ENCODE measurements around the gene CEP57L1.

DNA sequence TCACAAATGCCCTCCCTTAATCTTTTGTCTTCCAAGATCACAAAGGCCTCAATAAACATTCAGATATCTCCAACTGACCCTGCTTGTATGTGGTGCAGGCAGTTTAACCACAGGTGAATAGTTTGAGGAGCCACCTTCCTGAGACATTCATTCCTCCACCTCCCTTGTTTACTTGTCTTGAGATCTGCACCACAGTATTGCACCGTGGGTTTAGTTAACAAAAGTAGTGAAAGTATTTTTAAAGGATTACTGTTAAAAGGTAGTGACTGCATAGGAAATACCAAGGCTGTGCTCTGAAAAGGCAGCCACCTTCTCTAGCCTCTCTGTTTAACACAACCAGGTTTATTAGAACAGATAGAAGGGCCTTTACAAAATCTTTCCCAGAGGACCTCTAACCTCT is 47.1 kb upstream of the CEP57L1 start:
- TF ChIP-seq, protein P1, sequence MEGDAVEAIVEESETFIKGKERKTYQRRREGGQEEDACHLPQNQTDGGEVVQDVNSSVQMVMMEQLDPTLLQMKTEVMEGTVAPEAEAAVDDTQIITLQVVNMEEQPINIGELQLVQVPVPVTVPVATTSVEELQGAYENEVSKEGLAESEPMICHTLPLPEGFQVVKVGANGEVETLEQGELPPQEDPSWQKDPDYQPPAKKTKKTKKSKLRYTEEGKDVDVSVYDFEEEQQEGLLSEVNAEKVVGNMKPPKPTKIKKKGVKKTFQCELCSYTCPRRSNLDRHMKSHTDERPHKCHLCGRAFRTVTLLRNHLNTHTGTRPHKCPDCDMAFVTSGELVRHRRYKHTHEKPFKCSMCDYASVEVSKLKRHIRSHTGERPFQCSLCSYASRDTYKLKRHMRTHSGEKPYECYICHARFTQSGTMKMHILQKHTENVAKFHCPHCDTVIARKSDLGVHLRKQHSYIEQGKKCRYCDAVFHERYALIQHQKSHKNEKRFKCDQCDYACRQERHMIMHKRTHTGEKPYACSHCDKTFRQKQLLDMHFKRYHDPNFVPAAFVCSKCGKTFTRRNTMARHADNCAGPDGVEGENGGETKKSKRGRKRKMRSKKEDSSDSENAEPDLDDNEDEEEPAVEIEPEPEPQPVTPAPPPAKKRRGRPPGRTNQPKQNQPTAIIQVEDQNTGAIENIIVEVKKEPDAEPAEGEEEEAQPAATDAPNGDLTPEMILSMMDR (IDR thresholded peaks at IDR 0.05; ENCODE audit: insufficient read depth, low read depth, low read length) = no peak
- no peak for TF ChIP-seq EZH2 (IDR thresholded peaks at IDR 0.05; ENCODE audit: insufficient read depth, low read length)
